HG03378 (cell line): ENCODE results near the gene ZNF414.
"Not testable (repeated sequence)": the region's sequence is repeated elsewhere in the genome, so short reads cannot be mapped to it uniquely, and the experiment has no call there.

Source experiments
- ATAC-seq: cut with Tn5 transposase; IDR thresholded peaks from one replicate; pipeline ENCODE4 v1.9.1; 2021; ENCODE audit warnings: mild to moderate bottlenecking, moderate library complexity; ENCODE audit not compliant: unreplicated experiment

The ZNF414 gene

GRCh38 chr19:8513687-8514504 lies at the start of gene ZNF414:
Gene ZNF414, minus strand, starts transcription at chr19:8514167. Its CDS starts 121 bp downstream, at chr19:8514046.
- peak; percentile 77 for ATAC-seq

GRCh38 chr19:8561075-8561764 lies 47.3 kb upstream of the ZNF414 start:
- ATAC-seq, result no peak

- ATAC-seq, result no peak
These were observed 44.4 kb upstream of the ZNF414 start for GRCh38 chr19:8558325-8558724.

GRCh38 chr19:8557642-8558238 lies 43.8 kb upstream of the ZNF414 start:
- ATAC-seq, result no peak

- ATAC-seq, result not testable (repeated sequence)
These were observed 39.8 kb upstream of the ZNF414 start for GRCh38 chr19:8553729-8554128.

- no peak for ATAC-seq
These were observed 38.8 kb upstream of the ZNF414 start for GRCh38 chr19:8552810-8553209.

- no peak for ATAC-seq
These were observed 36.1 kb upstream of the ZNF414 start for GRCh38 chr19:8550070-8550469.

- no peak for ATAC-seq
These were observed 31.8 kb upstream of the ZNF414 start for GRCh38 chr19:8545743-8546142.

- no peak for ATAC-seq
These were observed 30.2 kb upstream of the ZNF414 start for GRCh38 chr19:8544168-8544567.

- no peak for ATAC-seq
These were observed 25.7 kb upstream of the ZNF414 start for GRCh38 chr19:8539621-8540149.

- ATAC-seq, result no peak
These were observed 23.1 kb upstream of the ZNF414 start for GRCh38 chr19:8537099-8537498.

- ATAC-seq, result no peak
These were observed 22.3 kb upstream of the ZNF414 start for GRCh38 chr19:8536282-8536681.

- ATAC-seq, result no peak
These were observed 18.3 kb upstream of the ZNF414 start for GRCh38 chr19:8532225-8532624.

- ATAC-seq, result no peak
These were observed 17.5 kb upstream of the ZNF414 start for GRCh38 chr19:8531470-8531869.

GRCh38 chr19:8530061-8530679 lies 16.2 kb upstream of the ZNF414 start:
- no peak for ATAC-seq

- no peak for ATAC-seq
These were observed 15.5 kb upstream of the ZNF414 start for GRCh38 chr19:8529369-8530006.

GRCh38 chr19:8528500-8528899 lies 14.5 kb upstream of the ZNF414 start:
- ATAC-seq, result no peak

GRCh38 chr19:8526345-8527091 lies 12.6 kb upstream of the ZNF414 start:
- no peak for ATAC-seq

GRCh38 chr19:8525401-8525684 lies 11.4 kb upstream of the ZNF414 start:
- no peak for ATAC-seq

GRCh38 chr19:8519388-8519787 lies 5.4 kb upstream of the ZNF414 start:
- no peak for ATAC-seq
